HL-60 (cell line): Measurements from ENCODE around the gene TMEM80.

ENCODE experiments used
- CTCF ChIP-seq: IDR thresholded peaks from one replicate; pipeline ENCODE4 v1.5.1; 2011; ENCODE audit warnings: low read length, control low read depth, inconsistent platforms; ENCODE audit not compliant: insufficient read depth
- GABPA ChIP-seq: IDR thresholded peaks from 2 replicates; pipeline ENCODE4 v1.6.1; 2012; ENCODE audit warnings: low read depth
- POLR2AphosphoS5 ChIP-seq: IDR thresholded peaks from 2 replicates; pipeline ENCODE4 v1.6.1; 2012; ENCODE audit warnings: low read depth
- REST ChIP-seq: IDR thresholded peaks from 2 replicates; pipeline ENCODE4 v1.6.1; 2012; ENCODE audit warnings: low read depth; ENCODE audit not compliant: insufficient replicate concordance
- SPI1 ChIP-seq: IDR thresholded peaks from 2 replicates; pipeline ENCODE4 v1.6.1; 2012; ENCODE audit warnings: low read depth, mild to moderate bottlenecking, borderline replicate concordance

GRCh38 chr11:650482-650881 is 45.1 kb upstream of the TMEM80 start:
- TF ChIP-seq CTCF, result no peak
- TF ChIP-seq REST, result no peak
- TF ChIP-seq POLR2AphosphoS5, result no peak
- no peak for TF ChIP-seq GABPA
- no peak for TF ChIP-seq SPI1
